GM18867 (cell line): ENCODE data around the gene AGT.
"Not testable (repeated sequence)": the region's sequence is repeated elsewhere in the genome, so short reads cannot be mapped to it uniquely, and the experiment has no call there.

Source experiments
- ATAC-seq: cut with Tn5 transposase; IDR thresholded peaks from one replicate; pipeline ENCODE4 v1.9.1; 2021; ENCODE audit warnings: mild to moderate bottlenecking, moderate library complexity; ENCODE audit not compliant: unreplicated experiment

Gene AGT

DNA sequence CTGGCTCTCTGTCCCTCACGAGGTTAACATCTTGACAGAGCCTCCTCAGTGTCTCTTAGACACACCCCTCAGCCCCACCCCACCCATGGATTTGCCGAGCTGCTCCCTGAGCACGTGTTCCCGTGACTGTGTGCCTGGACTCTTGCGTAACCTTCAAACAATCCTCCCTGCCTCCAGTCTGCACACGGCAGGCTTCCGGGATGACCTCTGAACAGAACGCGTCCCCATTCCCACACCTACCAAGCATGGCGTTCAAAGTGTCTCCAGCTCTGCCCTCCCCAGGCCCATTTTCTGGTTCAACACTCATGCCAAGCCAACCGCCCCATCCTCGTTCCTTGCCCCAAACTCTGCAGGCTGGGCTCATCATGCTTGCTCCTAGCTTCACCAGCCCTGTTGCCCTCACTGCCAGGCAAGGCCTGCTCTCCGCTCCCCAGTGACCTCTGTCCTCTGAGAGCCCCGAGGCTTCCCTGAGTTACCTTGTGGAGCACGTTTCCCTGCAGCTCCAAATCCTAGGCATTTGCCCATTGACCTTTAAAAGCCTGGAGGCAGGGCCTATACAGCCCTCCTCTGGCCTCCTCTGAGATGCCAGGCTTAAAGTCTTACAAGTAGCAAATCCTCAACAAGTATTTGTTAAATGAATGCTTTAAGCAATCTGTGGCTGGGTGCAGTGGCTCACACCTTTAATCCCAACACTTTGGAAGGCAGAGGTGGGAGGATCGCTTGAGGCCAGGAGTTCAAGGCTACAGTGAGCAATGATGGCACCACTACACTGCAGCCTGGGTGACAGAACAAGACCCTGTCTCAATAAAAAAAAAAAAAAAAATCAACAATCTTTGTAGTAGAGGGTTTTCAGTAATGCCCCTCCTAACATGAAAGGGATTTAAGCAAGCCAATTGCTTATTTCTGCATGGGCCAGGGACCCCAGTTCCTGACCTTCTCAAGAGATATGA lies 5.0 kb downstream of the AGT start:
- no peak for ATAC-seq

DNA sequence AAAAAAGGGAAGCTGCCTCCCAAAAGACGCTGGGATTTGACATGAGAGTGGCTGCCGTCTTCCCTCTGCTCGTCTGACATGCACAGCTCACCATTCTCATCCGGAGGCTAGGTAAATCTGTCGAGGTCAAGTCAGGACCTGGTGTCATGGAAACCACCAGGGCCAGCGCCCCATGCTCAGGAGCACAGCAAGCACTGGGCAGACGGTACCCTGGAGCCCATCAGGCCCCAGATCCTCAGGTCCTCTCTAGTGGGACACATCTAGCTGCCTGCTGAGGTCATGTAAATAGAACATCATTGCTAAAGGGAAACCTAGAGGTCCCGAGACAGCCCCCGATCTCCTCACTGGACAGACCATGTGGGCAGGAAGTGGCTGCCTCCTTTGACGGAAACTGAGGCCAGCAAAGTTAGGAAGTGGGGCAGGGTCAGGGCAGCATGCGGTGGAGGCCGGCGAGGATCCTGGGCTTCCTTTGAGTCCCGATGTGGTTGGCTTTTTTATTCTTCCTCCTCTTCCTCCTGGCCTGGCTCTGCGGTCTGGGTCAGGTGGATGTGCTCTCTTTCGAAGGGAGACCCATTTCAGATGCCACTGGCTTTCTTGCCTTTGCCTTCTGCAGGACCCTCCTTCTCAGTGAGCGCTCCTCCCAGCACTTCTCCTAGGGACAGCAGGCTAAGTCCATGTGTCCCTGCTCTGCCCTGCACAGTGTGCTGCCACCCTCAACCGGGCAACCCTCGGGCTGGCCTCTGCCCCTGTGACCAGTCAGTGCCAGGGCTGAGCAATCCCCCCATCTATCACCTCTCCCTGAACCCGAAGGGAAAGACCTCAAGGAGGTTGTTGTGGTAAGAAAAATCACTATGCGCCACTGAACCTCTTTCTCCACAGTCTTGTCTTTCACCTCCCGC lies 5.9 kb downstream of the AGT start:
- no peak for ATAC-seq

DNA sequence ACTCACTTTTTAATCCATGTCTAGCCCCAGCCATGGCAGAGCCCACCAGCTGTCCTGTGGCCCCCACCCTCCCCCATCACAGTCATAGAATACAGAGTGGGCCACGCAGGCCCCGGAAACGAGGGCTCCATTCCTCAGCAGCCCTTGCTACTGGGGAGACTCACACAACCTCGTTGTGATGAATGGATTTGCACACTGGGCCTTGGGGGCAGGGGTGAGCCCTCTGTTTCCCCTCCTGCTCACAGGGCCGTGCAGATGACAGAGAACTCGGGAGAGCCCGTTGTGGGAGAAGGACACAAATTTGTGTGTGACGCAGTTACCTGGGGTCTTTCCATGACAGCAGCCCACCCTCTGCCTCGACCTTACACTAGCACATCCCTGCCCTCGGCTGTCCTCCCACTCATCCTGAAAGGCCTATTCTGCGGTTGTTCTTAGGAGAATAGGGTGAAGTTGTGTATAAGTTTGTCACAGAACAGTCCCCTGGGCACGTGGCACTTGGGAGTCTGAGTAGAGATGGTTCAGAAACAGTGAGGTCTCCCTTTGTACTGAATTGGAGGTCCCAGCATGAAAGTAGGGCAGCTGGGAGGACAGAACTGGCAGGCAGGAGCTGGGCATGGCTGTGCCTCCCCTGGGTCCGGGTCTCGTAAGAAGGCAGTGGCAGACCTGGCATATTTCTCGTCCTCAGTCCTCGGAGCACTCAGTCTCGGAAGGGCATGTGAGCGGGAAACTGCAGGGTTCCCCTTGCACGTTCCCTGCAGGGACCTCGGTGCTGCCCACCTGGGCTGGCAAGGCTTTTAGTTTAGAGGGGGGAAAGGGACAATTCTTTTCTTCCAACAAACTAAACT lies 6.8 kb downstream of the AGT start:
- ATAC-seq, result no peak

DNA sequence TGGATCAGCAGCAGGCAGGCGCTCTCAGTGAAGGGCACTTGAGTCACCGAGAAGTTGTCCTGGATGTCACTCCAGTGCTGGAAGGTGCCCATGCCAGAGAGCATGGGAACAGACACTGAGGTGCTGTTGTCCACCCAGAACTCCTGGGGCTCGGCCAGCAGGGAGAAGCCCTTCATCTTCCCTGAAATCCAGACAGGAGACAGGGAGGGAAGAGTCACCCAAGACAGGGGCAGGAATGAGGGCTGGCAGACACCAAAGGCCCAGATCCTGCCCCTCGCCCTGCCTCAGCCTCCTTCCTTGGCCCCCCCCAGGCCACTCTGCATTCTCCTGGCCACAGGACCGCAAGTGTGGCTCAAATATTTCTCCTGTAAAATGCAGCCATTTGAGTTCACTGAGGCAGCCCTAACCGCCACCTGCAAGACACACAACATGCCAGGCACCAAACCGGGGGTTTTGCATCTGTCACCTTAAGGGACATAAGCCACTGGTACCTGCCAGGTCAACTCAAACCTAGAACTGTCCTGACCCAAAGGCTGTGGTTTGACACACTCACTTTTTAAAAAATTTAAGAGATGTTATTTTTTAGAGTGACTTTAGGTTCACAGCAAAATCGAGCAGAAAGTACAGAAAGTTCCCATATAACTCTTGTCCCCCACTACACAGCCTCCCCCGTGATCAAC lies 7.8 kb downstream of the AGT start:
- no peak for ATAC-seq

DNA sequence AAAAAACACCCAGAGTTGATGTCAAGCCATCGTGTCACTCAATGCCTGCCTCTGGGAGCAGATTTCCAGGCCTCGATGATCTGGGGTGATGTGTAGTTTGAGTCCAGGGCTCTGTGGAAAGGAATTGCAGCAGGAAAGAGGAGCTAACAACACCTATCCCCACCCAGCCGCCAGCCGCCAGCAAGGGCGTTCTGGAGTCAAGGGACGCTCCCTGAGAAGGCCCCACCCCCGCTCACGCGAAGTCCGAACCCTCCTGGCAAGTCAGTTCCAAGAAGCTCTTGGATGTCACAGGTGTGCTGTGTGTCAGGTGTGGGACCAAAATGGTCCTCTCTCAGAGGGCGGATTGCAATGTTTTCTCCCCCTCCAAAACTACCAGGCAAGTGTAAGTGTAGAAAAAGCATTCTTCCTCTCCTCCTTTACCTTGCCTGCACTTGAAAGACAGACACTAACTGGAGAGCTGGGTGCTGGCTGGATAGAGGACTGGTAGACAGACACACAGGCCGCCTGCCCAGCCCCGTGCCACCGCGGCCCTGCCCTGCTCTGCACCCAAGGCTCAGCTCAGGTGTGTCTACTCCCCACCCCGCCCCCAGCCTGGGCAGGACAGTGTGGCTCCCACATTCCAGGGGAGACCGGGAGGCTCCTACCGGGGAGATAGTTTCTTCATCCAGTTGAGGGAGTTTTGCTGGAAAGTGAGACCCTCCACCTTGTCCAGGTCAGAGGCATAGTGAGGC lies 8.5 kb downstream of the AGT start:
- no peak for ATAC-seq

DNA sequence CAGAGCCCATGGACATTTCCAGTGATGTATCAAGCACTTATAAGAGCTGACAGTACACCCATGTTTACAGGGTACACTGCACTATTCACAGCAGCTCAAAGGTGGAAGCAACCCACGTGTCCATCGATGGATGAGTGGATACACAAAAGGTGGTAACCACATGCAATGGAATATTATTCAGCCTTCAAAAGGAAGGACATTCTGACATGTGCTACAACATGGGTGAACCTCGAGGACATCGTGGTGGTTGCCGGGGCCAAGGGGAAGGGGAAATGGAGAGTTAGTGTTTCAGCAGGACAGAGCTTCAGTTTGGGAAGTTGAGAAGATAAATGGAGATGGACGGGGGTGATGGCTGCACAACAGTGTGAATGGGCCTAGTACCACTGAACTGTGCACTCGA lies 9.1 kb downstream of the AGT start:
- no peak for ATAC-seq

DNA sequence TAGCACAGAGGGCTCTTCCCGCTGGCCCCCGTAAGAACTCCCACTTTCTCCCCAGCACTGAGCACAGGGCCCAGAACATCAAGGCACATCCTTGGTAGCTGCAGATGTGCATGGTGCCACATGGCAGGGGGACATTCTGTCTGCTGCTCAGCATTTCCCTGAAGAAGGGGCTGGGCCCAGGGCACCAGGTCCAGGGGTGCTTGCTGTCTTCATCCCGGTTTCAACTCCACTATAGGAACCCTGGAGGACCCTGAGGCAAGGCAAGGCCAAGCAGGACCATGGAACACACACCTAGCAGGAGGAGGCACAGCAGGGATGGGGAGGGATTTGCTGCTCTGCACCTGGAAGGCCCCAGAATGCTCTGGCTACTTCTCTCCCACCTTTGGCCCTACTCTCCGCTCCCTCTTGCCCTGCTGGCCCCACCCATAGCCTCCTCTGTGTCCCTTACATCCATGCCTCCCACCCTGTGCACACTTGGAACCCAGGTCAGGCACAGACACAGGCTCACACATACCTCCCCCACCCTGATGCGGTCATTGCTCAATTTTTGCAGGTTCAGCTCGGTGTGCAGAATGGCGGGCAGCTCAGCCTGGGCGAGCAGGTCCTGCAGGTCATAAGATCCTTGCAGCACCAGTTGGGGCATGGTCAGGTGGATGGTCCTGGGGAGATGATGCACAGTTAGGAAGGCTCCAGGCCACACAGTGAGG lies 10.1 kb downstream of the AGT start:
- no peak for ATAC-seq

DNA sequence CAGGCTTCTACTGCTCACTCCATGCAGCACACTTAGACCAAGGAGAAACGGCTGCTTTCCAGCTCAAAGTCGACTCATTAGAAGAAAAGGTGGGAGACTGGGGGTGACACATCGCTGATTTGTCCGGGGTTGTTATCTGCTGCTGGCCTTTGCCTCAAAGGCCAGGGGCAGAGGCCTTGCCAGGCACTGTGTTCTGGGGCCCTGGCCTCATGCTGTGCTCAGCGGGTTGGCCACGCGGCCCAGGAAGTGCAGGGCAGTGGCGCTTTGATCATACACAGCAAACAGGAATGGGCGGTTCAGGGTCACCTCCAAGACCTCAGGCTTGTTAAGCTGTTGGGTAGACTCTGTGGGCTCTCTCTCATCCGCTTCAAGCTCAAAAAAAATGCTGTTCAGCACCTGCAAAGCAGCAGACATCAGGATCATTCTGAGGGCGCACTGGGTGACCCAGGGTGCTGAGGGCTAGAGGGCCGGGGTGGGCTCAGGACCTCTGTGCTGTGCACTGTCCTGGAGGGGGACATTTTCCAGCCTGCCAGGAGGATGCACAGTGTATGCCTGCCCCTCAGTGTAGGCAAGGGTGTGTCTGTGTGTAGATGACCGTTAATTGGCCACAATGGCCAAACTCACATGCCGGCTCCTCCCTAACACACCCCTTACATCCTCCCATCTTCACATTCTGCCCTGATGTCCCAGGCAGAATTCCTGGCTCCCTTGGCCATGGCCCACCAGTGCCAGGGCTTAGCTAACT lies 10.8 kb downstream of the AGT start:
- ATAC-seq, result no peak

DNA sequence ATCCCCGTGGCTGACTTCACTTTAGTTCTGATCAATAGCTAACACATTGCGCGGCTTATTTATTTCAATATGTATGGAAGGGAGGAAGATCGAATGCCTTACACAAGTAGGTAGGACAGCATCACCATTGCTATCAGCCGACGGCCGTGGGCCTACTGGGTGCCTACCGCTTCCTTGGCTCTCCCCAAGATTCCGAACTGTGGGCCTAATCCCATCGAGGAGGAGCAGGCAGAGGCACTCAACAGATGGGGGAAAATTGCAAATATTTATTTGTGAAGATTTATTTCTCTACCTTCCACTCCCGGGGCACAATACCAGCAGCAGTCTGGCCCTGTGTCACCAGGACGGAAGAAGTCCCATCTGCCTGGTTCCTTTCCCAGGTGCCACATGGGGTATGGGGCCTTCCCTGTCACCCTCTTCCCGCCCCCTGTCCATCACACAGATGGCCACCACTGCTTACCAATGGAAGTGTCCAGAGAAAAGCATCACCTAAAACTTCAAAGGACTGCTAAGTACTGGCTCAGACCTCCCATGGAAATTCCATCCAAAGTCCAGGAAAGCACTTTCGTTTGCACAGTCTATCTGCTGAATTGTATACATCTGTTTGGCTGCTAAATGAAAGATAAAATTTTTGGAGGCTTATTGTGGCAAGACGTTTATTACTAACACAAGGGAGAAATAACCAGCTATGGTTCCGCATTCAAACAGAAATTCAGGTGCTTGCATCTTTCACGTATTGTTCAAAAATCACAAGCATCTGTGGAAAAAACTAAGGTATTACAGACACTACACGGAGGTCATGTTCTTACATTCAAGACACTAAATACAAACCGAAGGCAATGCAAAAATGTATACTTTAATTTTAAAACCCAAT lies 11.8 kb downstream of the AGT start:
- no peak for ATAC-seq

DNA sequence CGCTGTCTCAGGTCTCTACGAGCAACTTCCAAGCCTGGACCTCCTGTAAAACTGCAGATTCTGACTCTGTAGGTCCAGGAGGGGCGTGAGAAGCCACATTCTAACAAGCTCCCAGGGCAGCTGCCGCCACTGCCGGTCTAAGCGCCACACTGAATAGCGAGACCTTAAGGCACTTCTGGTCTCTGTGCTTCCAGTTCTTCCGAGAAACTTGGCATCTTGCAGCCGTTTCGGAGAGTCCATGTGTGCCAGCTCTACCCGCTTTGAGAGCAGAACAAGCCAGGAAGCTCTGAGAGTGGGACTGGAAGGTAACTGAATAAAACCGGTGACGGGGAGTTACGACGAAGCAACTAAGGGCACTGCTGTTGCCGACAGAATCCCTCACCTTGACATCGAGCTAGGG lies 12.5 kb downstream of the AGT start:
- ATAC-seq, result no peak

DNA sequence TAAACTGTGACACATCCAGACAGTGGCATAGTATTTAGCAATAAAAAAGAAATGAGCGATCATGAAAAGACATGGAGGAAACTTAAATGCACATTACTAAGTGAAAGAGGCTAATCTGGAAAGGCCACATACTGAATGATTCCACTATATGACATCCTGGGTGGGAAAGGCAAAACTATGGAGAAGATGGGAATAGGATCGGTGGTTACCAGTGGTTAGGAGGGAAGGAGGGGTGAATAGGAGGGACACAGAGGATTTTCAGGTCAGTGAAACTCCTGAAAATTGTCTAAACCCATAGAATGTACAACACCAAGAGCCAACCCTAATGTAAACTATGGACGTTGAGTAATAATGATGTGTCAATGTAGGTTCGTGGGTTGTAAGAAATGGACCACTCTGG lies 13.8 kb downstream of the AGT start:
- no peak for ATAC-seq

DNA sequence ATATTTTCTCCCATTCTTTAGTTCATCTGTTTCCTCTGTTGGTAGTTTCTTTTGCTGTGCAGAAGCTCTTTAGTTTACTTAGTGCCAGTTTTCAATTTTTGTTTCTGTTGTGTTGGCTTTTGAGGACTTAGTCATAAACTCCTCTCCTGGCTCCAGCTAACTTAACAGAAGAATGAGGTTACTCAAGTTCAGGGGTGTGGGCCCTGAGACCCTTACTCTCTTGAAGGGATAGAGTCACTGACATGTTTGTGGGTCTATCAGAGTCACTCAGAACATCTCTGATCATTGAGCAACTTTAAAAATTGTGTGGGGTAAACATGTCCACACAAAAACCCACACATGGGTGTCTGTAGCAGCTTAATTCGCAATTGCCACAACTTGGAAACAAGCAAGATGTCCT lies 14.2 kb downstream of the AGT start:
- ATAC-seq, result no peak

DNA sequence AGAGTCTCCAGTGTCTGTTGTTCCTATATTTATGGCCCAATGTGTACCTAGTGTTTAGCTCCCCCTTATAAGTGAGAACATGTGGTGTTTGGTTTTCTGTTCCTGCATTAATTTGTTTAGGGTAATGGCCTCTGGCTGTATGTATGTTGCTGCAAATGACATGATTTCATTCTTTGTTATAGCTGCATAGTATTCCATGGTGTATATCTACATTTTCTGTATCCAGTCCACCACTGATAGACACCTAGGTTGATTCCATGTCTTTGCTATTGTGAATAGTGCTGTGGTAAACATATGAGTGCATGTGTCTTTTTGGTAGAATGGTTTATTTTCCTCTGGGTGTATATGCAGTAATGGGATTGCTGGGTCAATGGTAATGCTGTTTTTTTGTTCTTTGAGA lies 15.0 kb downstream of the AGT start:
- ATAC-seq, result not testable (repeated sequence)

DNA sequence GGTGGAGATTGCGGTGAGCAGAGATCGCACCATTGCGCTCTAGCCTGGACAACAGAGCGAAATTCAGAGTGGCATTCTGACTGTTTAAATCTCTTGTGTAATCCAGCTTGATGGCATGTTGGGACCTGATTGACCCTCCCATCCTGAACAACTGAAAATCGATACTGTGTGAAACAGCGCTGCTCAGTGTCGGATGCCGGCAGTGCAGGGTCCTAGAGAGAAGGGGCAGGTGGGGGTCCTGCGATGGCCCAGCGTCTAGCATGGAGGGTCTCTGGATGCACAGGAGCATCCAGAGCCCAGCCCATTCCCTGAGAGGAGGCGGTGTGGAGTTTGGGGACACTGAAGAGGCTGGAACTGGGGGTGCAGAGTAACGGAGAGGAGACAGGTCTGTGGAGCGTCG lies 15.8 kb downstream of the AGT start:
- ATAC-seq, result no peak

DNA sequence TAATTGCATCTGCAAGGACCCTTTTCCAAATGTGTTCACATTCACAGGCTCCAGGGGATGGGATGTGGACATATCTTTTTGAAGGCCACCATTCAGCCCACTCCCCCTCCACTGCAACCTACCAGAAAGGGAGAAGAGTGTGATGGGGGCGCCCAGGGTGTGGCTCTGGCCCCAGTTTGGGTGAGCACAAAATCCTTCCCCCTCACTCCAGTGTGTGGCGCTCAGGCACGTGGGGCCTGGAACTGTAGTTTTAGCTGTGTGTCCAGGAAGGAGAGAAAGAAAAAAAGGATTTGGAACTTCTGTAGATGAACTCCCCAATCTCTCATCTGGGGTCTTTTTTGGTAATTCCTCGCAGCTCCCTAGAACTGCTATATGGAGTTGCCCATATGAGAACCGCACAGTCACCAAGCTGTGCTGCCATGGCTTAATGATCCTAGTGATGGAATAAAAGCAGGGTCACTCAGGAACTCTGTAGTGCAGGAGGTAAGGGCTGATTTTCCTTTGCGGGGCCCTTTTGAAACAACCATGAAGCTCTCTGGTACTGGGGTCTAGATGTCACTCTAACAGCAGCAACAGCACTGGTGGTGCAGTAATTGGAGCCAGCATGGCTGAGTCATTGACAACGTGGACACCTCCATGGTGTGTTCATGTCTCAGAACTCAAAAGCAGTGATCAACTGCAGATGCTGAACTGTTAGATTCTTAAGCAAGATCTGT lies 17.0 kb downstream of the AGT start:
- ATAC-seq, result no peak

DNA sequence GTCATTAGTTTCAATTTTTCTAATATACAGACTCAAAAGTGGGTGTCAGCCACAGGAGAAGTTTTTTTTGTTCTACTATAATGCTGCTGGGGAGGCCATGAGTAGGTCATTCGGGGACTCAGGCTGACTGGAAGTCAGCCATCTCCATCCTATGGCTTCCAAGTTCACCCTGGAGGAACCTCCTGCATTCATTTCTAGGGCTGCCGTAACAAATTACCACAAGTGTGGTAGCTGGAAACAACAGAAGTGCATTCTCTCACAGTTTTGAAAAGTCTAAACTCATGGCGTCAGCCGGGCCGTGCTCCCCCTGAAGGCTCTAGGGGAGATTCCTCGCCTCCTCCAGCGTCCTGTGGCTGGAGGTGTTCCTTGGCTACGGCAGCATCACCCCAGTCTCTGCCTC lies 17.7 kb downstream of the AGT start:
- no peak for ATAC-seq

DNA sequence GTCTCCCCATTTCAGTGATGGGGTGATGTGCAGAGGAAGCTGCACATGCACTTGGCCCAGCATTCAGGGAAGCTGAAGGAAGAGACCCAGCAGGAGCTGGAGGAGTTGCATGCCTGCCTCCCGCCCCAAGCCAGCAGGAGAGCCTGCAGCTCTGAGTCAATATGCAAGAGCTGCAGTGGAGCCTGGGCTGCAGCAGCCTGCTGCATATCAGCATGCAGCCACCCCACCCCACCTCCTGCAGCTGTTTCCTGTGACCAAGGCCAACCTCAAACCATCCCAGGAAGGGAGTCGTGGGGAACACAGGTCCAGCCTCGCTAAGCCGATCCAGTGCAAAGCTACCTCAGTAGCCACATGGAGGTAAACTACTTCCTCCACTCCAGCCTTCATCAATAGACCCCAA lies 18.9 kb downstream of the AGT start:
- ATAC-seq, result no peak
